NCI-H774 (cell line): ENCODE measurements around the gene PAIP1.
"Not testable (repeated sequence)": the region's sequence is repeated elsewhere in the genome, so short reads cannot be mapped to it uniquely, and the experiment has no call there.

Experiments used
- DNase-seq: peaks from one replicate; lab custom pipeline; 2025; lab: John Stamatoyannopoulos, UW

PAIP1 gene

GRCh38 chr5:43520615-43521014, 36.3 kb downstream of the PAIP1 start:
- DNase-seq = no peak

GRCh38 chr5:43515678-43516048, 41.2 kb downstream of the PAIP1 start:
- DNase-seq = no peak

GRCh38 chr5:43514816-43515677, 41.8 kb downstream of the PAIP1 start, which contains the start of gene C5orf34:
Gene C5orf34 (minus strand): TSS chr5:43515148. CDS start chr5:43509339, 5,809 bp downstream.
- peak; percentile 98 for DNase-seq

DNA sequence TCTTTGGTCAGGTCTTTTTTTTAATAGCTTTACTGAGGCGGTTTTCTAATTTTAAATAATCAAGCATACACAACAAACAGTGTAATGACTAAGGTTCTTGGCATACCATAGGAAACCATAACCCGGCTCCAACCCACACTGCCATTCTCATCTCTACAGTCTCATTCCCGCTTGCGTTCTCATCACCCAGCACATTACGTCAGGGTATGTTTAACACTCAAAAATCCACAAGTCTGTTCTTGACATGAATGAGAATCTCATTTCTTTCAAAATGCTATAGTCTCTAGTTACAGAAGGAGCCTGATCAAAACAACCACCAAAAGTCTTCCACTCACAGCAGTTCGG, 42.4 kb downstream of the PAIP1 start:
- DNase-seq = no peak

- no peak for DNase-seq
Observed at GRCh38 chr5:43514025-43514424, 42.9 kb downstream of the PAIP1 start.

DNA sequence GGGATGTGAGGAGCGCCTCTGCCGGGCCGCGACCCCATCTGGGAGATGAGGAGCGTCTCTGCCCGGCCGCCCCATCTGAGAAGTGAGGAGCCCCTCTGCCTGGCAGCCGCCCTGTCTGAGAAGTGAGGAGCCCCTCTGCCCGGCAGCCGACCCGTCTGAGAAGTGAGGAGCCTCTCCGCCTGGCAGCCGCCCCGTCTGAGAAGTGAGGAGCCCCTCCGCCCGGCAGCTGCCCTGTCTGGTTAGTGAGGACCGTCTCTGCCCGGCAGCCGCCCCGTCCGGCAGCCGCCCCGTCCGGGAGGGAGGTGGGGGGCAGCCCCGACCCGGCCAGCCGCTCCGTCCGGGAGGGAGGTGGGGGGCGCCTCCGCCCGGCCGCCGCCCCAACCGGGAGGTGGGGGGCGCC, 45.8 kb downstream of the PAIP1 start:
- not testable (repeated sequence) for DNase-seq

- DNase-seq = no peak
Observed at GRCh38 chr5:43498581-43498980, 58.3 kb downstream of the PAIP1 start.

GRCh38 chr5:43497311-43498104, 59.4 kb downstream of the PAIP1 start:
- DNase-seq = peak; percentile 69

GRCh38 chr5:43491326-43491725, 65.6 kb downstream of the PAIP1 start:
- no peak for DNase-seq

DNA sequence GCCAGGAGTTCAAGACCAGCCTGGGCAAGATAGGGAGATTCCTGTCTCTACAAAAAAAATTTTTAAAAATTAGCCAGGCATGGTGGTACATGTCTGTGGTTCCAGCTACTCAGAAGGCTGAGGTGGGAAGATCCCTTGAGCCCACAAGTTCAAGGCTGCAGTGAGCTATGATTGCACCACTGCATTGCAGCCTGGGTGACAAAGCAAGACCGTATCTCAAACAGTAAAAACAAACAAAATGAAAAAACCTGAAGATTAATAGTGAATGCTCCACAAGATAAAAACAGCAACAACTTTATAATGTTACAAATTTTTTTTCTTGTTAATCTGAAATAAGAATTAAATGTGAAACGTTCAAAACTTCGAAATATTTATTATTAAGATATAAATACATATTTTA, 70.5 kb downstream of the PAIP1 start:
- no peak for DNase-seq

DNA sequence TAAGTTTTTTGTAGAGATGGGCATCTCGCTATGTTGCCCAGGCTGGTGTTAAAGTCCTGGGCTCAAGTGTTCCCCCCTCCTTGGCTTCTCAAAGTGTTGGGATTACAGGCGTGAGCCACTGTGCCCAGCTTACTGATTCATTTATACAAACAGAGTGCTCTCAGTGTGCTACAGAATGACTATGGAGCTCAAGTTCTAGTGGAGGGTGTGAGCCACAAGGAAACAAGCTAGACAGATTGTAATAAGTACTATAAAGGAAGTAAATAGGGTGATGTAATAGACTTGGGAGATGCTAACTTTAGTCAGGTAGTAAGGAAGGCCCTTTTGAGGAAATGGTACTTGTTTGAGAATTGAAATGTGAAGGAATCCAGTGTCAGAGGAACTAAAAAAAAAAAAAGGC, 71.5 kb downstream of the PAIP1 start:
- no peak for DNase-seq

GRCh38 chr5:43484106-43484849, 72.6 kb downstream of the PAIP1 start:
- DNase-seq = peak; percentile 76

DNA sequence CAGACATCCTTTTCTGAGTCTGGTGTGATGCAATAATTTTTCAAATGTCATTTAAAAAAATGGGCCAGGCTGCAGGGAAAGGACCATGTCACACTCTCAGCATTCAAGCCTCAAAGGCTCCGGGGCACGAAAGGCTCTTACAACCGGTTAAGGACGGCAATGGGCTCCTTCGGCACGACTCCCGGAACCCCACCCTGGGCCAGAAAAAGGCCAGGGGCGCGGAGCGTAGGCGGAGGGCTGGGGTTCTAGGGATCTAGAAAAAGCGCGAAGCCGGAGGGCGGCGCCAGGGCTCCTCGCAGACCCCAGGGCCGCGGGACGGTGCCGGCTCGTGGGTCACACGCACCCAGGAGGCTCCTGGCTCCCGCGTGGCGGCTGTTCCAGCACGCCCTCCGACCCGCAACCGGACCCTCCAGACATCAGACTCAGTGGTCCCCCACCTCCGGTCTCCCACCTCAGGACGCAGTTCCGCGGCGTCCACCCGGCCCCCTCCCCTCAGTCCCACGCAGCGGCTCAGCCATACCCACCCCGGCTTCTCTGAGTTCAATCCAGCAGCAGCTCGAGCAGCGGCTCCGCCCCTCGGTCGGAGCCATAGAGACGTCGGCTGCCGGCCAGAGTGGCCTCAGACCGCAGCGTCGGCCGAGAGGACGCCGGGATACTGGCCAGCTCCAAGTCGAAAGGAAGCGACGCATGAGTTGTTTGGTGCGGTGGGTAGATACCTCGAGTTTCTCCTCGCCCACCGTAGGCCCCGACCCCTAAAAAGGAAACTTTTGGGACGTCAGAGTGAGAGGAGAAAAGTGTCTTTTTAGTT, 73.4 kb downstream of the PAIP1 start, which contains the start of gene TMEM267:
TMEM267 (minus strand) TSS at position 568 of the 808 bp plus-strand sequence. CDS start 29,896 bp downstream, outside the sequence.
- peak; percentile 96 for DNase-seq

DNA sequence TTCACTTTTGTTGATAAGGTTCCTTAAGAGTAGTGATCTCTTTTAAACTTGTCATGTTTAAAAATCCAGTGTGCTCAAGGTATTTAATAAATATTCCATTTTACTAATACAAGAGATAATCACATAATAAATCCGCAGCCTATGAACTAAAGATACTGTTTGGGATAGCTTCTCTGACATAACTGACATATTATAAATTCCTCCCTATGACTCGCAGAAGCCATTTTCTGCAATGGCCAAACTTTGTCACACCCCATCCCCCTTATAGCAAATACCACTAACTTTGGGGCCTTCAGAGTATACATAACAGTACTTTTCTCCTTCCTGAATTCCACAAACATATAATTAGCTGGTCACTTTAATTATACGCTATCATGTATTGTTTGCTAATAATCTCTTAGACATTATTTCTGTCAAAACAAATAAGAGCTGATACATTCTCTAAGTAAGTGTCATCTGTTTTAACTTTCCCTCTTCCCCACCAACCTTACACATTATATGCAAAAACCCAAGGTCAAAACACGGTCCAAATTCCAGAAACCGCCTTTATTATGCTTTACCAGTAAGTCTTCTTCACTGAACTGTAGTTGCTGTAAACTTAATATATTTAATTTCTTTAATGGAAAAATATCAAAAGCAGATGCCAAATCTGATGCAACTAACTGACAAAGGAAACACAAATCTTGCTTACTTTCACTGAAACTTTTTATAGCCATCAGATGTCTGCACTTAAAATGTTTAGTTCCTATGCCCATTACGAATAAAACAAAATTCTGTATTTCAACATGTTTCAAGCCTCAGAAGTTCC, 74.2 kb downstream of the PAIP1 start:
- no peak for DNase-seq
